HEK293 (cell line): Measurements from ENCODE around the gene PEX14.

ENCODE experiments used
- CTCF ChIA-PET: fragments of 350-600 bp; formaldehyde crosslinking; extraction: SDS; loops from one replicate; lab custom pipeline; 2021; ENCODE audit warnings: antibody characterized with exemption; lab: Yijun Ruan, JAX
- POLR2A ChIA-PET: fragments of 300-600 bp; formaldehyde crosslinking; extraction: SDS; loops from one replicate; lab custom pipeline; 2020; ENCODE audit warnings: antibody characterized with exemption, inconsistent platforms; lab: Yijun Ruan, JAX
- H3K27ac ChIP-seq: fragments of 200-500 bp; sonication (Bioruptor generic); 2 replicates; pipeline ENCODE4 v1.5.1; 2014; ENCODE audit warnings: low read depth, low read length, control low read depth, inconsistent platforms; ENCODE audit errors: extremely low read depth
- H3K36me3 ChIP-seq, 2 experiments: fragments of 200-500 bp in 1 of 2; sonication (Bioruptor generic) in 1 of 2; 1 replicate in 1 of 2; 2 replicates in 1 of 2; pipeline ENCODE4 v1.5.1; 2014 to 2017; ENCODE audit warnings: inconsistent platforms in 2 of 2, low read length in 2 of 2; ENCODE audit not compliant: control insufficient read depth in 2 of 2, insufficient read depth in 1 of 2
- H3K4me1 ChIP-seq: fragments of 200-500 bp; sonication (Bioruptor generic); 2 replicates; pipeline ENCODE4 v1.5.1; 2014; ENCODE audit warnings: mild to moderate bottlenecking, low read length, inconsistent platforms; ENCODE audit not compliant: control insufficient read depth, insufficient read depth
- H3K4me3 ChIP-seq: 2 replicates; pipeline ENCODE4 v1.5.1; 2011; ENCODE audit warnings: low read depth, mild to moderate bottlenecking, control low read depth, low read length, moderate library complexity
- H3K9me3 ChIP-seq: fragments of 200-500 bp; sonication (Bioruptor generic); 2 replicates; pipeline ENCODE4 v1.5.1; 2014; ENCODE audit warnings: low read depth, low read length, inconsistent platforms; ENCODE audit not compliant: control insufficient read depth, insufficient read depth
- GLIS1 ChIP-seq: fragments of 450-650 bp; formaldehyde crosslinking; IDR thresholded peaks from 2 replicates; pipeline ENCODE4 v1.5.1; 2016; ENCODE audit warnings: missing biosample characterization, missing genetic modification characterization
- KLF8 ChIP-seq: fragments of 450-650 bp; formaldehyde crosslinking; IDR thresholded peaks from 2 replicates; pipeline ENCODE4 v1.5.1; 2016; ENCODE audit warnings: missing biosample characterization, missing genetic modification characterization
- SP7 ChIP-seq: fragments of 450-650 bp; formaldehyde crosslinking; IDR thresholded peaks from 2 replicates; pipeline ENCODE4 v1.5.1; 2016; ENCODE audit warnings: missing biosample characterization, missing genetic modification characterization
- WT1 ChIP-seq: fragments of 450-650 bp; formaldehyde crosslinking; IDR thresholded peaks from 2 replicates; pipeline ENCODE4 v1.5.1; 2016; ENCODE audit warnings: missing biosample characterization, missing genetic modification characterization
- ZFHX2 ChIP-seq: fragments of 450-650 bp; formaldehyde crosslinking; conservative IDR thresholded peaks from 2 replicates; pipeline ENCODE4 v1.5.1; 2016; ENCODE audit warnings: missing biosample characterization, missing genetic modification characterization
- ZNF274 ChIP-seq, 2 experiments: fragments of 200-500 bp in 1 of 2; fragments of 450-650 bp in 1 of 2; sonication (Bioruptor generic) in 1 of 2; formaldehyde crosslinking in 1 of 2; IDR thresholded peaks; 2 replicates each; pipeline versions ENCODE4 v1.5.1 to v1.6.1; 2014 to 2016; ENCODE audit warnings: borderline replicate concordance in 1 of 2, inconsistent platforms in 1 of 2, low read length in 1 of 2, missing biosample characterization in 1 of 2, missing genetic modification characterization in 1 of 2
- ZNF341 ChIP-seq: fragments of 450-650 bp; formaldehyde crosslinking; IDR thresholded peaks from 2 replicates; pipeline ENCODE4; 2016; ENCODE audit warnings: low read depth, missing biosample characterization, missing genetic modification characterization
- ZNF571 ChIP-seq: fragments of 450-650 bp; formaldehyde crosslinking; IDR thresholded peaks from 2 replicates; pipeline ENCODE4 v1.5.0; 2017; ENCODE audit warnings: missing biosample characterization, missing genetic modification characterization
- ZNF707 ChIP-seq: fragments of 450-650 bp; formaldehyde crosslinking; IDR thresholded peaks from 2 replicates; pipeline ENCODE4 v1.5.1; 2016; ENCODE audit warnings: missing biosample characterization, missing genetic modification characterization
- TF ChIP-seq, protein P1 (sequence below): fragments of 450-650 bp; formaldehyde crosslinking; IDR thresholded peaks from 2 replicates; pipeline ENCODE4 v1.5.1; 2016; ENCODE audit warnings: missing biosample characterization, missing genetic modification characterization, borderline replicate concordance
- TF ChIP-seq, protein P2 (sequence below): IDR thresholded peaks from 2 replicates; pipeline ENCODE4 v1.6.1; 2011; ENCODE audit warnings: mild to moderate bottlenecking, low read depth, low read length, borderline replicate concordance
- TF ChIP-seq, protein P3 (sequence below): fragments of 450-650 bp; formaldehyde crosslinking; IDR thresholded peaks from 2 replicates; pipeline ENCODE4 v1.5.1; 2016; ENCODE audit warnings: missing biosample characterization, missing genetic modification characterization, borderline replicate concordance
- TF ChIP-seq, protein P4 (sequence below): fragments of 450-650 bp; formaldehyde crosslinking; IDR thresholded peaks from 2 replicates; pipeline ENCODE4 v1.5.1; 2017; ENCODE audit warnings: missing biosample characterization, mild to moderate bottlenecking, missing genetic modification characterization, moderate library complexity
- TF ChIP-seq, protein P5 (sequence below): fragments of 450-650 bp; IDR thresholded peaks from 2 replicates; pipeline ENCODE4 v1.5.1; 2018; ENCODE audit warnings: missing biosample characterization, mild to moderate bottlenecking, missing genetic modification characterization
- TF ChIP-seq, protein P6 (sequence below): fragments of 450-650 bp; formaldehyde crosslinking; IDR thresholded peaks from 2 replicates; pipeline ENCODE4 v1.5.1; 2016; ENCODE audit warnings: missing biosample characterization, missing genetic modification characterization
- TF ChIP-seq, protein P7 (sequence below): fragments of 450-650 bp; formaldehyde crosslinking; IDR thresholded peaks from 2 replicates; pipeline ENCODE4; 2016; ENCODE audit warnings: missing biosample characterization, missing genetic modification characterization

PEX14 gene

DNA sequence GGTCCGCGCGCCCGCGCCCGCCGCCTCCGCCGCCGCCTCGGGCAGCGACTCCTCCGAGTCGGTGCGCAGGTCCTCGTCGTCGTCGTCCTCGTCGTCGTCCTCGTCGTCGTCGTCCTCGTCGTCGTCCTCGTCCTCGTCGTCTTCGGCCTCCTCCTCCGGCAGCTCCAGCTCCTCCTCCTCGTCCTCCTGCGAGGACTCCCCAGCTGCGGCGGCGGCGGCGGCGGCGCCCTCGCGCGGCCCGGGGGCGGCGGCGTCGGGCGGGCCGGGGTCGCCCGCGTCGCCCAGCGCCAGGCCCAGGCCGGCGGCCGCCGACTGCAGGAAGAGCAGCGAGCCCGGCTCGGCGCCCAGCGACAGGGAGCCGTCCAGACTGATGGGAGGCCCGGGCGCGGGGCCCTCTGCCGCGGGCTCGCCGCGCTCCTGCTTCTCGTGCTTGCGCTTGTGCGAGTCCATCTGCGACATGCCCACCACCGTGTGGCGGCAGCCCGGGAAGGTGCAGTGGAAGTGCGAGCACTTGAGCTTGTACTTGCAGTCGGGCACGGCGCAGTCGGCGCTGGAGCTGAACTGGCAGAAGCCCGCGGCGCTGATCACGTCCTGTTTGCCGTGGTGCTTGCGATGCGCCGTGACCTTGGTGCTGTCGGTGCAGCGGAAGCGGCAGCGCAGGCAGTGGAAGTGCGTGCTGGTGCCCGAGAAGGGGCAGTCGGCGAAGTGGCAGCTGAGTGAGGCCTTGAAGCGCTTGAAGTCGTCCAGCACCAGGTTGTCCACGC is 164.4 kb downstream of the PEX14 start (continued):
- TF ChIP-seq, protein P1, sequence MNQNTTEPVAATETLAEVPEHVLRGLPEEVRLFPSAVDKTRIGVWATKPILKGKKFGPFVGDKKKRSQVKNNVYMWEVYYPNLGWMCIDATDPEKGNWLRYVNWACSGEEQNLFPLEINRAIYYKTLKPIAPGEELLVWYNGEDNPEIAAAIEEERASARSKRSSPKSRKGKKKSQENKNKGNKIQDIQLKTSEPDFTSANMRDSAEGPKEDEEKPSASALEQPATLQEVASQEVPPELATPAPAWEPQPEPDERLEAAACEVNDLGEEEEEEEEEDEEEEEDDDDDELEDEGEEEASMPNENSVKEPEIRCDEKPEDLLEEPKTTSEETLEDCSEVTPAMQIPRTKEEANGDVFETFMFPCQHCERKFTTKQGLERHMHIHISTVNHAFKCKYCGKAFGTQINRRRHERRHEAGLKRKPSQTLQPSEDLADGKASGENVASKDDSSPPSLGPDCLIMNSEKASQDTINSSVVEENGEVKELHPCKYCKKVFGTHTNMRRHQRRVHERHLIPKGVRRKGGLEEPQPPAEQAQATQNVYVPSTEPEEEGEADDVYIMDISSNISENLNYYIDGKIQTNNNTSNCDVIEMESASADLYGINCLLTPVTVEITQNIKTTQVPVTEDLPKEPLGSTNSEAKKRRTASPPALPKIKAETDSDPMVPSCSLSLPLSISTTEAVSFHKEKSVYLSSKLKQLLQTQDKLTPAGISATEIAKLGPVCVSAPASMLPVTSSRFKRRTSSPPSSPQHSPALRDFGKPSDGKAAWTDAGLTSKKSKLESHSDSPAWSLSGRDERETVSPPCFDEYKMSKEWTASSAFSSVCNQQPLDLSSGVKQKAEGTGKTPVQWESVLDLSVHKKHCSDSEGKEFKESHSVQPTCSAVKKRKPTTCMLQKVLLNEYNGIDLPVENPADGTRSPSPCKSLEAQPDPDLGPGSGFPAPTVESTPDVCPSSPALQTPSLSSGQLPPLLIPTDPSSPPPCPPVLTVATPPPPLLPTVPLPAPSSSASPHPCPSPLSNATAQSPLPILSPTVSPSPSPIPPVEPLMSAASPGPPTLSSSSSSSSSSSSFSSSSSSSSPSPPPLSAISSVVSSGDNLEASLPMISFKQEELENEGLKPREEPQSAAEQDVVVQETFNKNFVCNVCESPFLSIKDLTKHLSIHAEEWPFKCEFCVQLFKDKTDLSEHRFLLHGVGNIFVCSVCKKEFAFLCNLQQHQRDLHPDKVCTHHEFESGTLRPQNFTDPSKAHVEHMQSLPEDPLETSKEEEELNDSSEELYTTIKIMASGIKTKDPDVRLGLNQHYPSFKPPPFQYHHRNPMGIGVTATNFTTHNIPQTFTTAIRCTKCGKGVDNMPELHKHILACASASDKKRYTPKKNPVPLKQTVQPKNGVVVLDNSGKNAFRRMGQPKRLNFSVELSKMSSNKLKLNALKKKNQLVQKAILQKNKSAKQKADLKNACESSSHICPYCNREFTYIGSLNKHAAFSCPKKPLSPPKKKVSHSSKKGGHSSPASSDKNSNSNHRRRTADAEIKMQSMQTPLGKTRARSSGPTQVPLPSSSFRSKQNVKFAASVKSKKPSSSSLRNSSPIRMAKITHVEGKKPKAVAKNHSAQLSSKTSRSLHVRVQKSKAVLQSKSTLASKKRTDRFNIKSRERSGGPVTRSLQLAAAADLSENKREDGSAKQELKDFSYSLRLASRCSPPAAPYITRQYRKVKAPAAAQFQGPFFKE (tag by site-specific recombination): no peak
- no peak for TF ChIP-seq ZNF274 (IDR thresholded peaks at IDR 0.05; ENCODE audit: low read length)
- TF ChIP-seq ZNF274 (tag by site-specific recombination; IDR thresholded peaks at IDR 0.05; ENCODE audit: borderline replicate concordance): no peak
- TF ChIP-seq, protein P2, sequence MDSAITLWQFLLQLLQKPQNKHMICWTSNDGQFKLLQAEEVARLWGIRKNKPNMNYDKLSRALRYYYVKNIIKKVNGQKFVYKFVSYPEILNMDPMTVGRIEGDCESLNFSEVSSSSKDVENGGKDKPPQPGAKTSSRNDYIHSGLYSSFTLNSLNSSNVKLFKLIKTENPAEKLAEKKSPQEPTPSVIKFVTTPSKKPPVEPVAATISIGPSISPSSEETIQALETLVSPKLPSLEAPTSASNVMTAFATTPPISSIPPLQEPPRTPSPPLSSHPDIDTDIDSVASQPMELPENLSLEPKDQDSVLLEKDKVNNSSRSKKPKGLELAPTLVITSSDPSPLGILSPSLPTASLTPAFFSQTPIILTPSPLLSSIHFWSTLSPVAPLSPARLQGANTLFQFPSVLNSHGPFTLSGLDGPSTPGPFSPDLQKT: no peak
- TF ChIP-seq ZNF707 (tag by site-specific recombination): no peak
- TF ChIP-seq WT1 (tag by site-specific recombination): no peak

DNA sequence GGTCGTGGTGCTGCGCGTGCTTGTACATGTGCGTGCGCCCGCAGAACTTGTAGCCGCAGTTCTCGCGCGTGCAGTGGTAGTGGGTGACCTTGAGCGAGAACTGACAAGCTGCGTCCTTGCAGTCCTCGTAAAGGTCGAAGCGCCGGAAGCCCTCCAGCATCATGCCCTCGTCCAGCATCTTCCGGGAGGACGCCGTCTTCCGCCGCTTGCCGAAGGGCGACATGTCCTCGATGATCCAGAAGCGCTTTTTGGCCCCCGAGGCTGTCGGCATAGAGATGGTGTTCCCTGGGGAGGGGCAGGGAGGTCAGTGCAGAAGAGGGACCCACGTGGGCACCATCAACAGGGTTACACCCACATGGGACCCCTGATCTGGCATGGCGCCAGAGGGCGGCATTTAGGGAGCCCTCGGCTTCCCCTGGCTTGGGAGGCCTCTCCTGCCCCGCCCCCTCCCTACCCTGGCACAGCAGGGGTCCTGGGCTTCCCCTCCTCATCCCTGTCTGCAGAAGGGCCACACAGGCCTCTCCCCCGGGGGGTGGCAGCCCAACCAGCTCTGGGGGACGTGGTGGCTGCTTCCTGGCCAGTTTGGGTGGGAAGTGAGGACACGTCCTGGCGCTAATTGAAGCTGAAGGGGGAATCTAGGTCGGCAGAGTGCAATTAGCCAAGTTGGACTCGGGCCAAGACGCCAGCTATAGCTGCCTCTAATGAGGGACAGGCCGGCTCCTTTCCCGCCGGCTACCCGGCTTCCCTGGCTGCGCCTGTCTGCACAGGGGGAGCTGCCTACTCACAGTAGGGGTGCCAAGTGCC is 165.2 kb downstream of the PEX14 start:
- H3K36me3 ChIP-seq: peaks cover 0 to 25% of the 10 kb centered on the region in 2 experiments; a peak in 1 of 3 replicates
- no peaks in the 10 kb centered on the region for H3K9me3 ChIP-seq
- no peak overlapping the region for H3K27ac ChIP-seq
- H3K4me1 ChIP-seq: peaks cover 4% of the 10 kb centered on the region; the same call in 1 of the 2 replicates
- CTCF ChIA-PET: no interaction called here
- H3K4me3 ChIP-seq: no peak overlapping the region
- POLR2A ChIA-PET: no interaction called here
- TF ChIP-seq, protein P3, sequence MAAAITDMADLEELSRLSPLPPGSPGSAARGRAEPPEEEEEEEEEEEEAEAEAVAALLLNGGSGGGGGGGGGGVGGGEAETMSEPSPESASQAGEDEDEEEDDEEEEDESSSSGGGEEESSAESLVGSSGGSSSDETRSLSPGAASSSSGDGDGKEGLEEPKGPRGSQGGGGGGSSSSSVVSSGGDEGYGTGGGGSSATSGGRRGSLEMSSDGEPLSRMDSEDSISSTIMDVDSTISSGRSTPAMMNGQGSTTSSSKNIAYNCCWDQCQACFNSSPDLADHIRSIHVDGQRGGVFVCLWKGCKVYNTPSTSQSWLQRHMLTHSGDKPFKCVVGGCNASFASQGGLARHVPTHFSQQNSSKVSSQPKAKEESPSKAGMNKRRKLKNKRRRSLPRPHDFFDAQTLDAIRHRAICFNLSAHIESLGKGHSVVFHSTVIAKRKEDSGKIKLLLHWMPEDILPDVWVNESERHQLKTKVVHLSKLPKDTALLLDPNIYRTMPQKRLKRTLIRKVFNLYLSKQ (tag by site-specific recombination): no peak
- peak; percentile 77 for TF ChIP-seq SP7 (tag by site-specific recombination)
- peak; percentile 90 for TF ChIP-seq GLIS1 (tag by site-specific recombination)
- TF ChIP-seq, protein P4, sequence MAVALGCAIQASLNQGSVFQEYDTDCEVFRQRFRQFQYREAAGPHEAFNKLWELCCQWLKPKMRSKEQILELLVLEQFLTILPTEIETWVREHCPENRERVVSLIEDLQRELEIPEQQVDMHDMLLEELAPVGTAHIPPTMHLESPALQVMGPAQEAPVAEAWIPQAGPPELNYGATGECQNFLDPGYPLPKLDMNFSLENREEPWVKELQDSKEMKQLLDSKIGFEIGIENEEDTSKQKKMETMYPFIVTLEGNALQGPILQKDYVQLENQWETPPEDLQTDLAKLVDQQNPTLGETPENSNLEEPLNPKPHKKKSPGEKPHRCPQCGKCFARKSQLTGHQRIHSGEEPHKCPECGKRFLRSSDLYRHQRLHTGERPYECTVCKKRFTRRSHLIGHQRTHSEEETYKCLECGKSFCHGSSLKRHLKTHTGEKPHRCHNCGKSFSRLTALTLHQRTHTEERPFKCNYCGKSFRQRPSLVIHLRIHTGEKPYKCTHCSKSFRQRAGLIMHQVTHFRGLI (tag by site-specific recombination): peak; percentile 85
- TF ChIP-seq, protein P5, sequence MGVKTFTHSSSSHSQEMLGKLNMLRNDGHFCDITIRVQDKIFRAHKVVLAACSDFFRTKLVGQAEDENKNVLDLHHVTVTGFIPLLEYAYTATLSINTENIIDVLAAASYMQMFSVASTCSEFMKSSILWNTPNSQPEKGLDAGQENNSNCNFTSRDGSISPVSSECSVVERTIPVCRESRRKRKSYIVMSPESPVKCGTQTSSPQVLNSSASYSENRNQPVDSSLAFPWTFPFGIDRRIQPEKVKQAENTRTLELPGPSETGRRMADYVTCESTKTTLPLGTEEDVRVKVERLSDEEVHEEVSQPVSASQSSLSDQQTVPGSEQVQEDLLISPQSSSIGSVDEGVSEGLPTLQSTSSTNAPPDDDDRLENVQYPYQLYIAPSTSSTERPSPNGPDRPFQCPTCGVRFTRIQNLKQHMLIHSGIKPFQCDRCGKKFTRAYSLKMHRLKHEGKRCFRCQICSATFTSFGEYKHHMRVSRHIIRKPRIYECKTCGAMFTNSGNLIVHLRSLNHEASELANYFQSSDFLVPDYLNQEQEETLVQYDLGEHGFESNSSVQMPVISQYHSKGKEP (tag by site-specific recombination): peak; percentile 13; the same call in 1 of the 2 replicates
- TF ChIP-seq, protein P6, sequence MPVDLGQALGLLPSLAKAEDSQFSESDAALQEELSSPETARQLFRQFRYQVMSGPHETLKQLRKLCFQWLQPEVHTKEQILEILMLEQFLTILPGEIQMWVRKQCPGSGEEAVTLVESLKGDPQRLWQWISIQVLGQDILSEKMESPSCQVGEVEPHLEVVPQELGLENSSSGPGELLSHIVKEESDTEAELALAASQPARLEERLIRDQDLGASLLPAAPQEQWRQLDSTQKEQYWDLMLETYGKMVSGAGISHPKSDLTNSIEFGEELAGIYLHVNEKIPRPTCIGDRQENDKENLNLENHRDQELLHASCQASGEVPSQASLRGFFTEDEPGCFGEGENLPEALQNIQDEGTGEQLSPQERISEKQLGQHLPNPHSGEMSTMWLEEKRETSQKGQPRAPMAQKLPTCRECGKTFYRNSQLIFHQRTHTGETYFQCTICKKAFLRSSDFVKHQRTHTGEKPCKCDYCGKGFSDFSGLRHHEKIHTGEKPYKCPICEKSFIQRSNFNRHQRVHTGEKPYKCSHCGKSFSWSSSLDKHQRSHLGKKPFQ (tag by site-specific recombination): 0 out of 2 replicates have a peak, but pooled peaks have one; percentile 24
- TF ChIP-seq ZNF341 (tag by site-specific recombination): peak; percentile 62; the same call in 1 of the 2 replicates
- no peak for TF ChIP-seq ZNF274 (IDR thresholded peaks at IDR 0.05; ENCODE audit: low read length)
- TF ChIP-seq ZNF274 (tag by site-specific recombination; IDR thresholded peaks at IDR 0.05; ENCODE audit: borderline replicate concordance): no peak
- TF ChIP-seq, protein P7, sequence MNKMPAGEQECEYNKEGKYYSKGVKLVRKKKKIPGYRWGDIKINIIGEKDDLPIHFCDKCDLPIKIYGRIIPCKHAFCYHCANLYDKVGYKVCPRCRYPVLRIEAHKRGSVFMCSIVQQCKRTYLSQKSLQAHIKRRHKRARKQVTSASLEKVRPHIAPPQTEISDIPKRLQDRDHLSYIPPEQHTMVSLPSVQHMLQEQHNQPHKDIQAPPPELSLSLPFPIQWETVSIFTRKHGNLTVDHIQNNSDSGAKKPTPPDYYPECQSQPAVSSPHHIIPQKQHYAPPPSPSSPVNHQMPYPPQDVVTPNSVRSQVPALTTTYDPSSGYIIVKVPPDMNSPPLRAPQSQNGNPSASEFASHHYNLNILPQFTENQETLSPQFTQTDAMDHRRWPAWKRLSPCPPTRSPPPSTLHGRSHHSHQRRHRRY: no peak
- TF ChIP-seq ZNF571: no peak
- peak; percentile 31; the same call in 1 of the 2 replicates for TF ChIP-seq ZFHX2
- TF ChIP-seq WT1 (tag by site-specific recombination): peak; percentile 43; the same call in 1 of the 2 replicates
- TF ChIP-seq KLF8: 0 out of 2 replicates have a peak, but pooled peaks have one; percentile 13
